Calu3 (cell line): ENCODE measurements around the gene SMTNL1. TPM values are rescaled to one million over a fixed set of nuclear protein-coding genes. Genes with fewer than 3 reads are reported as not detected.

Source experiments
- BruUV-seq: library from RNA; stranded (reverse); fragments of 400-500 nt; replicated peaks from 2 replicates; lab custom pipeline; 2021; lab: Mats Ljungman, UMichigan
- CTCF ChIA-PET: fragments of 300-600 bp; sonication (Branson Sonifier 250); formaldehyde crosslinking; loops from one replicate; lab custom pipeline; 2022; ENCODE audit warnings: antibody characterized with exemption; lab: Charles Lee
- DNase-seq: peaks from one replicate; pipeline ENCODE4 v3.0.0; 2022
- H3K27ac Mint-ChIP-seq: one replicate; pipeline ENCODE4 v1.8.0; 2022; ENCODE audit warnings: mixed read lengths; ENCODE audit not compliant: unreplicated experiment
- H3K27me3 Mint-ChIP-seq: one replicate; pipeline ENCODE4 v1.8.0; 2022; ENCODE audit warnings: mixed read lengths; ENCODE audit not compliant: unreplicated experiment
- H3K36me3 Mint-ChIP-seq: one replicate; pipeline ENCODE4 v1.8.0; 2022; ENCODE audit warnings: mild to moderate bottlenecking, moderate library complexity, mixed read lengths; ENCODE audit not compliant: insufficient read depth, unreplicated experiment
- H3K4me1 Mint-ChIP-seq: one replicate; pipeline ENCODE4 v1.8.0; 2022; ENCODE audit warnings: mild to moderate bottlenecking, low read depth, mixed read lengths; ENCODE audit not compliant: unreplicated experiment
- H3K4me3 Mint-ChIP-seq: one replicate; pipeline ENCODE4 v1.8.0; 2022; ENCODE audit warnings: mild to moderate bottlenecking, low read depth, moderate library complexity, mixed read lengths; ENCODE audit not compliant: unreplicated experiment
- H3K9me3 Mint-ChIP-seq: one replicate; pipeline ENCODE4 v1.8.0; 2022; ENCODE audit warnings: low read depth, mixed read lengths; ENCODE audit not compliant: unreplicated experiment
- CTCF ChIP-seq: fragments of 200-600 bp; IDR thresholded peaks from one replicate; pipeline ENCODE4 v1.8.0; 2022; ENCODE audit warnings: antibody characterized with exemption; ENCODE audit not compliant: unreplicated experiment
- intact Hi-C: fragments of 100-400 bp; cut with micrococcal nuclease; formaldehyde crosslinking; loops from one replicate; pipeline ENCODE4 v1.10.0; 2022; ENCODE audit not compliant: unreplicated experiment
- total RNA-seq: library from RNA; stranded (reverse); gene quantifications from 2 replicates; pipeline ENCODE4 v1.2.3, GENCODE V29; 2022

Gene SMTNL1
- total RNA-seq, 1 experiment from 2014 or later = not detected

- TSS peak; percentile 18 for BruUV-seq
- CTCF ChIA-PET = no interaction called here
- Mint-ChIP-seq H3K4me1 (no peaks in the 10 kb centered on the region), H3K36me3 (peaks cover 6% of the 10 kb centered on the region), H3K9me3 (no peaks in the 10 kb centered on the region), H3K27me3 (peaks cover 38% of the 10 kb centered on the region), H3K27ac (no peak overlapping the region), H3K4me3 (no peak overlapping the region)
- intact Hi-C loops = no loop called here
- DNase-seq = no peak
- TF ChIP-seq CTCF = no peak
Measured at GRCh38 chr11:57544566-57544965, 7.2 kb downstream of the SMTNL1 start.

- BruUV-seq = no TSS peak
- no peaks in the 10 kb centered on the region for H3K9me3 Mint-ChIP-seq
- no peak overlapping the region for H3K27ac Mint-ChIP-seq
- no peaks in the 10 kb centered on the region for H3K4me1 Mint-ChIP-seq
- intact Hi-C loops = no loop called here
- CTCF ChIA-PET = interaction anchor here (0.6 kb wide), 1 partner anchor 419 kb away, joined by 3 read pairs; no protein-coding TSS in a partner anchor
- H3K4me3 Mint-ChIP-seq = no peak overlapping the region
- peaks cover 28% of the 10 kb centered on the region for H3K27me3 Mint-ChIP-seq
- DNase-seq = no peak
- no peak for TF ChIP-seq CTCF
- peaks cover 6% of the 10 kb centered on the region for H3K36me3 Mint-ChIP-seq
Measured at GRCh38 chr11:57545883-57546282, 8.5 kb downstream of the SMTNL1 start.

GRCh38 chr11:57546451-57546850 lies 9.1 kb downstream of the SMTNL1 start:
- Mint-ChIP-seq H3K4me3 (no peak overlapping the region), H3K27ac (no peak overlapping the region), H3K9me3 (no peaks in the 10 kb centered on the region), H3K36me3 (peaks cover 6% of the 10 kb centered on the region), H3K27me3 (peaks cover 22% of the 10 kb centered on the region), H3K4me1 (no peaks in the 10 kb centered on the region)
- no peak for TF ChIP-seq CTCF
- no peak for DNase-seq
- CTCF ChIA-PET = interaction anchor here (0.6 kb wide), 1 partner anchor 419 kb away, joined by 3 read pairs; no protein-coding TSS in a partner anchor
- BruUV-seq = no TSS peak
- intact Hi-C loops = no loop called here

GRCh38 chr11:57546869-57547475 lies 9.6 kb downstream of the SMTNL1 start:
- Mint-ChIP-seq H3K4me1 (no peaks in the 10 kb centered on the region), H3K27me3 (peaks cover 18% of the 10 kb centered on the region), H3K36me3 (peaks cover 6% of the 10 kb centered on the region), H3K27ac (no peak overlapping the region), H3K9me3 (no peaks in the 10 kb centered on the region), H3K4me3 (no peak overlapping the region)
- intact Hi-C loops = no loop called here
- BruUV-seq = no TSS peak
- no peak for DNase-seq
- TF ChIP-seq CTCF = no peak
- CTCF ChIA-PET = interaction anchor here (1.5 kb wide), 1 partner anchor 94 kb away, joined by 3 read pairs; no protein-coding TSS in a partner anchor
